Left hindlimb (tissue), 1 donor: Measurements from ENCODE around the gene RAD18.

Source experiments
- DNase-seq: peaks from one replicate; pipeline ENCODE4 v3.0.0-alpha.2; 2018

RAD18 gene

DNA sequence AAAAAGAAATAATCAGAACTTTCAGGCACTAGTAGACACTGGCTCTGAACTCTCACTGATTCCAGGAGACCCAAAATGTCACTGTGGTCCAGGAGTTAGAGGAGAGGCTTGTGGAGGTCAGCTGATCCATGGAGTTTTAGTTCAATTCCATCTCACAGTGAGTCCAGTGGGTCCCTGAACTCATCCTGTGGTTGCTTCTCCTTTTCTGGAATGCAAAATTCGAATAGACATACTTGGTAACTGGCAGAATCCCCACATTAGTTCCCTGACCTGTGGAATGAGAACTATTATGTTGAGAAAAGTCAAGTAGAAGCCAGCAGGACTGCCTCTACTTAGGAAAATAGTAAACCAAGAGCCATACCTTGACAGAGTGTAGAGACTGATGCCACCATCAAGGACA lies 106.6 kb downstream of the RAD18 start:
- DNase-seq = no peak

DNA sequence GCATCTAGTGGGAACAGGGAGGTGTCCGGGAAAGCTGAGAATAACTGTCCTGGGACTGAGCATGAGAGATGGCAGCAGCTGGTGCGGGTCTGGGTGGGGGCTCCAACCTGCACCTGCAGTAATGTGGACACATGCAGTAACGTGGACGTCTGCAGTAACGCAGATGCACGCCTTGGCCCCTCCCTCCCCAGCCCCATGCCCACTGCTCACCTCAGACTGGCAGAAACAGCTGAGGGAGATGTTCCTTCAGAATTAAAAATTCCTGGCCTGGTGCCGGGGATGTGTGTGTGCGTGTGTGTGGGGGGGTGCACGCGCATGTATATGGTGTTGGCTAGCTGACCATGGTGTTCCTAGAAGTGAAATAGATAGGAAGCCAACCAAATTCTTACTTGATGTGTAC lies 107.2 kb downstream of the RAD18 start:
- peak; percentile 69 for DNase-seq

DNA sequence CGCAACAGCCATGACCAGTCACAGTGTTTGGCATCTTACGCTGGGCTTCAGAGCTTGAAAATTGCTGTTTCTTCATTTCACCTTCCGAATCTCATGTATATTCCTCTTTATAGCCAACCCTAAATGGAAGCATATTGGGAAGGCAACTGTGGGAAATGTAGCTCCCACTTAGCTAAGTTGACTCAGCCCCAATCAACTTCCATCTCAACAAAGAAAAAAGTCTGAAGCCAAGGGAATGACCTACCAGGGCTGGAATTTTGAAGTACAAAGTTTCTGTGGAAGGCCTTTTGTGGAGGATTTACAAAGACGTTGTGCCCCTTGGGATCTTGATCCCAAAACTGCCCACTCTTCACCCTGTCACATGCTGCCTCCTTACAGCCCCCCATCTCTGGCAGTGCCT lies 108.6 kb downstream of the RAD18 start:
- DNase-seq = no peak

DNA sequence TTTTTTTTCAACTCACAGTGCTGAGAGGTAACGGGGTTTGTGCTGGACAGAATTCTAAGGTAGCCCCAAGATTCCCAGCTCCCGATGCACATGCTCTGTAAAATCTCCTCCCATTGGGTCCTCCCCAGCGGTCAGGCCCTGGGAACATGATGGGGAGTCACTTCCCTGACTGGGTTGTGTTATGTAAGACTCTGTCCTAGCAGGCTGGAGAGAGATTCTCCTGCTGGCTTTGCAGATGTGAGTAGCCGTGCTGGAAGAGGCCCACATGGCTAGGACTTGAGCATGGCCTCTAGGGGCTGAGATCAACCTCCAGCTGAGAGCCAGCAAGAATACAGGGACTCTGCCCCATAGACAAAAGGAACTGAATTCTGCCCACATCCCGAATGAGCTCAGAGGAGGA lies 110.2 kb downstream of the RAD18 start:
- no peak for DNase-seq

DNA sequence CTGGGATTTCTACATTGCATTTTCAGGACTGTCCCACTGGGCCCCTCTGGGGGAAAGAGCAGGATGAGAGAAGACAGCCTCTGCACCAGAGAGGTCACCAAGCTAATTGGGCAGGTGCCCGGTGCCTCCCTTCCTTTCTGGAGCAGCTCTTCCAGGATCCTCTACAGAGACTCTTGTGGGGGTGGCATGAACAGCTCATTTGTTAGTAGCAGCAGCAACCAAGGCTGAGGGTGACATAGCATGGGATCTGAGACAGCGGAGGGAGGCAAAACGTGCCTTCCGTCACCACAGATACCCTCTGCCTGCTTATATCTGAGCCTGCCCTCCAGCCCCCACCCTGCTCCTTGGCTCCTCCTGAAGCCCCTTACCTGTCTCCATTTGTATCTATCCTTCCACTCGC lies 110.8 kb downstream of the RAD18 start:
- DNase-seq = no peak

DNA sequence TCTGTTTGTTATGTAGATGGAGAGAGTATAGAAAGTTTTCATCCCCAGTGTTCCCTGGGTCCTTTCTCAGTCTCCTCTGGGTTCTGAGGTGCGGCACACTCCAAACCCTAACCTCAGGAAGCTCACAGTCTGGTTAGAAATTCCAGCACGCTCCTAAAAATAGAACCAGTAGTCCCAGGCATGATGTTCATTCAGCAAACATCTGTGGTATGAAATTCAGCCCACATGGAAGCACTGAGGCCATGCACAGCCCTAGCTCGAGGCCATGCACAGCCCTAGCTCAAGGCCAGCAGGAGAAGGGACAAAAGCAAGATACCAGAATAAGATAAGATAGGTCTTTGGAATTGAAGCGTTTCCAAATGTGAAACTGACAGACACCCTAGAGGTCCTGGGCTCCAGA lies 111.6 kb downstream of the RAD18 start:
- DNase-seq = no peak

DNA sequence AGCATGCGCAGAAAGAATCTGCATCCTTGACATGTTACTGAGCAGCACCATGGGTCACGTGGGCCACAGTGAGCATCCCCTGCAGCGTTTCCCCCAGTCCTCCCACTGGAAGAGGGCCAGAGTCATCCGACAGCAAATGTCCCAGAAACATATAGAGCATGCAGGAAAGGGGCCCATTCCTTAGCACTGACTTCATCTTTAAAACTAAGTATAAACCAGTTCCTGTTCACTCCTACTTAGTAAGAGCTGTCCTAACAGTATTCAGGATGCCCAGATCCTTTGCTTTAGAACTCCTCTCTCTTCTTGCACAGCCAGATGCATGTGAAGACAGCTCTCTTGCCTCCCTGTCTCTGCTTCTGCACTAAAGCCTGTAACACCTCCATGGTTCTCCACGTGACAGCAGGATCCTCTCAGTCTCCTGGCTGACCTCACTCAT lies 114.6 kb downstream of the RAD18 start:
- peak; percentile 41 for DNase-seq

DNA sequence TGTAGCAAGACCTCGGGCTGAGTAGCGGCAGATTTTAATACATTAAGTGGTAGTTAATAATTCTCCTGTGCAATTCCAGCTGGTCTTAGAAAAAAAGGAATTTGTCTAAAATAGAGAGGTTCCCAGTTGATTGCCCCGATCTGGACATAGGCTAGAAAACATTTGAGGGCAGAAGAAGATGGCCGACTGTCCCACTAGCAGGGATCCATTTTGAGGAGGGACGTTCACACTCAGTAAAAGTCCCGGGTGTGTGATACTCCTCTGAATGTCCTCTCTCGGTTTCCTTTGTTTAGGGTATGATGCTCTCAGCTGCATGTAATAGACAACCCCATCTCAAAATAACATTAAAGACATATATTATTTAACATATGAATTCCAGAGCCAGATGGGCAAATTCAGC lies 116.0 kb downstream of the RAD18 start:
- DNase-seq = no peak

DNA sequence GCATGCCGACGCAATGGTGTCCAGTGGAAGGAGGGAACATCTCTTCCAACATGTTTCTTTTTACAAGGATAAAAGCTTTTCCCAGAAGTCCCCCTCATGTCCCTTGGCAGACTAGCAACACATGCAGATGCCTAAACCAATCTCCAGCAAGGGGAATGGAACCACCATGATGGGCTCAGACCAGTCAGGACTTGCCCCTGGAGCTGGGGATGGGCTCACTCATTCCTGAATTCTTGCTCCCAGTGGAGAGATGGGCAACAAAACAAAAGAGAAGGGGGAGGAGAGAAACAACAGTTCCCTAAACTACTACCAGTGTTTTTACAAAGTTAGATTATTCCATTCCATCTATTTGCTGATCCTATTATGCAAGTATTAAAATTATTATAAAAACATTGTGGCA lies 117.1 kb downstream of the RAD18 start:
- DNase-seq = no peak

DNA sequence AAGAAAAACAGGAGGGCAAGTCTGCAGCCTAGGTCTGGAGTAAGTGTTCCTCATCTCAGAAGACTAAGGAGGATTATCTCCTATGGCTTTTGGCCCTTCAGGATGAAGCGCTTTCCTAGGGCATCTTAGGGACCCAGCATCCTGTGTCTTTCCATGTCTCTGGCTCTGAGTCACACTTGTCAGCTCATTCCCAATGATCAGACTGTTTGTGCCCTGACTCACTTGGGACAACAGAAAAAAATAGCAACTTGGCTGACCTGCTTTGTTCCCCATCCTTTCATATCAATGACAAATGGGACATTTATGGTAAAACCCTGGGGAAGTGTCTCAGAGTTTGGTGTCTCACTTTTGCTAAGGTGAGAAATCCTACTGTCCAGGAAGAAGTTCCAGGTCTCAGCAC lies 117.6 kb downstream of the RAD18 start:
- DNase-seq = no peak

DNA sequence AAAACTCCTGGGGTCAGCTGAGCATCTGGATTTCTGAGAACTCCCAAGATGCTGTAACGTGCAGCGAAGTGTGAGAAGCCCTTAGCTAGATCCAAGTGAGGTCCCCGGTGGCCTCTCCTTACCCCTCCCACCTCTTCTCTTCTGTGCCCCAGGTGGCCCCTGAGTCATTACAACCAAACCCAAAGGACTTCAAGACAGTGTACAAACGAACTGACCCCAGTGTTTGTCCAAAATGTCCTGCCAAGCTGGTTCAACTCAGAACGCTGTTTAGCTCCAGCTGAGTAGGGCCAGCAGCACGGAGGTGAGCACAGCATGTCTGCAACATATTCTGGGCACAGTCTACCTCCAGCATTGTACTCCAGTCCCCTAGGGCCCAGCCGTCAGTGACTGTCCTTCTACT lies 119.9 kb downstream of the RAD18 start:
- no peak for DNase-seq

DNA sequence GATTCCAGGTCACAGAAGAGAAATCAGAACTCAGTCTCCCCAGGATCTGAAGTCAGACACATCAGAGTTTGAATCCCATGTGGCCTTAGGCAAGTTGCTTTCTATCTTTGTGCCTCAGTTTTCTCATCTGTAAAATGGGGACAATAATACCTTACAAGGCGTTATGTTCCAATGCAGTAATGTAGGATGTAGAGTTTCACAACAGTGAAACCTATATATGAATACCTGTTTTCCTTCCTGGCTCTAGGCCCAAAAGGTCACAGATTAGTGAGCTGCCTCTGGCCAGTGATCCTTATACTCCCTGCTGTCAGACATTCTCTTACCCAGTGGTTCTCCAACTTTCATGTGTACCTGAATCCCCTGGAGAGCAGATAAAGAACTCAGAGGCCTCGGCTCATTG lies 121.0 kb downstream of the RAD18 start:
- no peak for DNase-seq

DNA sequence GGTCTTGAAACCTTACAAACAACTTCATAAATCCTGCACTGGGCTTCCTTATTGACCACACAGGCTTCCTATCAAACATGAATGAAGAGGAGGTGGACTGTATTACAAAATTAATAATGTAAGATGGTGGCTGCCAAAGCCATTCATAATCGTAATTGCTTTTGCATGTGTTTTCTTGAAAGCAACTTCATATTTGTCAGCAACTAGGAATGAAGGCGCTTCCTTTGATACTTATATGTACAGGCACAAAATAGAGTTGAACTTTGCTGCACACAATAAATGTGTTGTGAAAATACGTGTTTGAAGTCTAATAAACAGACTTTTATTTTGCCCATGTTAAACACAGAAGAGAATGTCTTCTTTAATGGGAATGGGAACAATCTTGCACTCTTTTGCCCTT lies 121.8 kb downstream of the RAD18 start:
- no peak for DNase-seq

DNA sequence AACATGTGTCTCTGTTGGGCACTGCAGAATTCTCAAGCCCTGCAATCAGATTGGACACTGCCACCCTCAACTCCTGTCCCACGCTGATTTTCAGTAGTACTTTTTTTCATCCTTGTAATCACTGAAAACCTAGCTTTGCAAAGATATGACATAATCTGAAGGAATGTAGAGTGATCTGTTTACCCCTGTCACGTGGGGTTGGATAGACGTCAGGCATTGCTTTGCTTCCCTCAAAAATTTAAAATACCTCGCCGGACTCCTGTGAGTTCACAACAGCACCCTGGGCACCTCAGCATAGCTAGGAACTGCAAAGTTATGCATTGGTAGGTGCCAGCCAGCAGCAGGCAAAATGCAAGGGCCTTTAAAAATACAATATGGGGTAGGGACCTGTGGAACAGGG lies 122.7 kb downstream of the RAD18 start:
- DNase-seq = no peak

DNA sequence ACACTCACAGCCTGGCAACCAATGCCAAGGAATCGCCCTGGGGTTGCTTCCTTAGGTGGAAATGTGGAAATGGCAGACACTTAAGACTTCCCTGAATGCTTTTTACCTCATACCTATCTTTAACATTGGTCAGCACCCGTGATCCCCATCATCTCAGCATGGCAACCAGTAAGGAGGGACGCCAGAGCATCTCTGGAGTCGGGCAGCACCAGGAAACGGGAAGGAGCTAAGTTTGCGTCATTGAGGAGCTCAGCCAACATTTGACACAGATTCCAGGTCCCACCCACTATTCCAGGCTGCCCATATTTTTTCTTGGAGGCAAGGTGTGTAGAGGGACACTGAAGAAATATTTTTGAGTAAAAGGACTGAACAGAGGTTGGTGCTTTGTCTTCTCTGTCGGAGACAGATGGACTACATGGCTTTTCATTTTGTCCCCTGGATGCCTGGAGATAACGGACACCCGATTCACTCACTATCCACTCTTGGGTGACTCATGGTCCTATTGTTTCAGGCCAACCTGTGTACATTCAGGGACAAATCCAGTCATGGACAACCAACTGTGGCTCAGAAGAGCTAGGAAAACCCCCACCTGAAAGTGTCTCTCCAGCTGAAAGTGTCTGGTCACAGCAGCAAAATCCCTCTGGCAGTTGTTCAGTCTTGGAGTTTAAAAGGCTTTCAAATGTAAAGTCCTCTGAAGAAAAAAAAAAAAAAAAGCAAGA lies 123.5 kb downstream of the RAD18 start:
- DNase-seq = no peak

DNA sequence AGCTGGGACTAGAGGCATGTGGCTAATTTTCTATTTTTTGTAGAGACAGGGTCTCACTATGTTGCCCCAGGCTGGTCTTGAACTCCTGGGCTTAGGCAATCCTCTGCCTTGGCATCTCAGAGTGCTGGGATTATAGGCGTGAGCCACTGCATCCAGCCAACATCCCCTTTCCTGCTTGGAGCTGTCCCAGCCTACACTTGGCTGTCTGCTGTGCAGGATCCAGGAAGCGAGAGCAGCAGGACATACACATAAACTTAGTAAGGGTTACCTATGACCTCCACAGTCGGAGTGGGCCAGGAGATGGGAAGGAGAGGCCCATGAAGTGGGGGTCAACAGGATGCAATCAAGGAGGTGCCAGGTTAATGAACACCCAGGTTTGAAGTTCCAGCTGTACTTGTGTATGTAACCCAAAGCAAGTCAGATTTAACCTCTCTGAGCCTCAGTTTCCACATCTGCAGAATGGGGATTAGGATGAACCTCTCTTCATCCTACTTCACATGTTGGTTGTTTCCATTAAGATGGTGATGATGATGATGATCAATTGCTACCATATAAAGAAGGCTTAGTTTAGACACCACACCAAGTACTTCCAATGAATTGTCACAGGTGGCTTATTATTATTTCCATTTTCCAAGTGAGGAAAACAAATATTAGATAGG lies 124.4 kb downstream of the RAD18 start:
- DNase-seq = no peak

DNA sequence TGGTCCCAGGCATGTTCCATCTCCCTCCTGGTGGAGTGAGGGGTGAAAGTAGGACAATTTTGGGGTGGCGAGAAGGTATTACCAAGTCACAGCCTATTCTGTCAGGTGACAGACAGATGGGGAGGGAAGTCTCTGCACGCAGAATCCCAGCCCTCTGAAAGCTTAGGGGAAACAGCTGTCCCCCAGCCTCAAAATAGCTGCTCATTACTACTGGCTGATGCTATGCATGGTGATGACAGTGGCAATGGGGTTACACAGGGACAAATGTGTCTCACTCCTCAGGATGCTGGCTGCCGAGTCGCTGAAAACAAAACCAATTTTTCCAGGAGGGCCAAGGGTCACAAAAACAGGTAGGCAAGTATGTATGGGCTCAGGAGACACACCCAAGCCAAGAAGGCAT lies 125.0 kb downstream of the RAD18 start:
- no peak for DNase-seq

DNA sequence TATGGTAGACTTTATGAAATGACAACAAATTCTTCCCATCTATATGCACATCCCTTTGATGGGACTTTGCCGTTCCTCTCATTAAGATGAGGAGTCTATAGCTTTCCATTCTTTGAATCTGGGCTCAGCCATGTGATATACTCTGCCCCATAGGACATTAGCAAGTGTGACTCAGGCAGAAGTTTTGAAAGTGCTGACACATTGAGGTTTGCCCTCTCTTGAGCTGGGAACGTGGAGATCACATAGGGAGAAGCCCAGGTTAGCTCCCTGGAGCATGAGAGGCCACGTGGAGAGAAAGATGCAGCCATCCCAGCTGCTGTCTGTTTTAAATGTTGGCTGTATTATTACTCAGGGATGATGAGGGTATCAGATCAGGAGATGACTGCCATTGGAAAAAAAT lies 126.1 kb downstream of the RAD18 start:
- no peak for DNase-seq

DNA sequence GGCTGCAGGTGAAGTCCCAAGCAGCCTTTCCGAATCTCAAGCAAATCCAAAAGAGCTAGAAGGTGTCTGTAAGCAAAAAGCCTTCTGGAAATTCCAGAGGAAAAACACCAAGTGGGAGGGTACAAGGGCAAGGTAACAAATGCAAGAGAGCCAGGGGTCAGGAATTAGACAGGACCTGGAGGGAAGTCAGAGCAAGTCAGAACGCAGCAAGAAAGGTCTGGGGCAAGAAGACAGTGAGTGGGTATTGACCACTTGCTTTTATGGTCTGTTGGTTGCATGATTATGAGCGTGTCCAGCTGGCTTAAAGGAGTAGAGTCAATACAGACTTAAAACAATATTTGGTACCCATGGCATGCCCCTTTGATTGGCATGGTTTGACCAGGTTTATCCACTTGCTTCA lies 127.2 kb downstream of the RAD18 start:
- no peak for DNase-seq

DNA sequence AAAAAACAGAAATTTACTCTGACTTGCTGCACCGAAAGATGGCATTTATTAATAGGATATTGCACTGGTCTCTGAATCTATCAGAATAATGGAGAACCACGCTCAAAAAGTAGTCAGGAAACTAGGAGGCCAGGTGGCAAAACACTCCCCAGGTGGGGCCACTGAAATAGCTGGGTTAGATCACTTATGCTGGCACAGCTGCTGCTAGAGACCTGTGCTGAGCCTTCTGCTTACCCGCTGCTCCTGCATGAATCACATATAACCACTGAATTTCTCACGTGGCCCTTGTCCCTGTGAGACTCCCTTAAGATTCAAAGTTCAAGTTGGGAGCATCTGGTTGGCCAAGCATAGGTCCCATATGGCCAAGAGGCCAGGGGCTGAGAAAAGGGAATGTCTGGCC lies 127.9 kb downstream of the RAD18 start:
- DNase-seq = no peak

DNA sequence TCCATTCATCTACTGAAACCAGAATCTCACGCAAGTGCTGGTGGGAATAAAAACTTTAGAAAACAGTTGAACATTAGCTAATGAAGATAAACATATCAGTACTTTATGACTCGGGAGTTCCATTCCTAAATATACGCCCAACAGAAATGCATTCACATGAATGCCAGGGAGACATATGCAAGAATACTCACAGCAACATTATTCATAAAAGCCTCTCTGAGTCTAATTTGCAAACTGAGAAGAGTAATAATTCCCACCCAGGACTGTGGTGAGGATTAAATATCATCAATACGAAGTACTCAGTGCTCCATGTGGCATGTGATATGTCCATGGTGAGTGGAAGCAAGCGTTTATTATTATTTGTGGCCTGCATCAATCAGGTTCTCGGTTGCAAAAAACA lies 128.3 kb downstream of the RAD18 start:
- no peak for DNase-seq

DNA sequence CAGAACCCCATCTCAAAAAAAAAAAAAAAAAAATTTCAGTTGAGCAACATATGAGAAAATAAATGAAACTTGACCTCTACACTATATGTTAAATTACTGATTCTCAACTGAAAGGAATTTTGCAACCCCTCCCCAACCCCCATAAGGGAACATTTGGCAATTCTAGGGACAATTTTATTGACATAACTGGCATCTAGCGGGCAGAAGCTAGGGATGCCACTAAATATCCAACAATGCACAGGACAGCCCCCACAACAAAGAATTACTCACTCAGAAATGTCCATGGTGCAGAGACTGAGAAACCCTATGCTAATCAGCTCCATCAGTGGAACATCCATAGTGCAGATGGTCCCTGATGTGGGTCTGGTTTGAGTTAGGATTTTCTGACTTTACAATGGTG lies 135.6 kb downstream of the RAD18 start:
- no peak for DNase-seq
